ENCODE measurements around the gene ANGPTL3. TPM values are rescaled to one million over a fixed set of nuclear protein-coding genes. Genes with fewer than 3 reads are reported as not detected.
"Not testable (repeated sequence)": the region's sequence is repeated elsewhere in the genome, so short reads cannot be mapped to it uniquely, and the experiment has no call there.

ANGPTL3 gene
- total RNA-seq: under 1 TPM in 1 of 9 donors, not detected in 8; 0.18 TPM
- polyA plus RNA-seq: under 1 TPM in 1 of 3 donors, not detected in 2; 0.07 TPM
- long read RNA-seq, donor 1: 0 reads
- long read RNA-seq, donor 2: 0 reads
- long read RNA-seq, donor 3, partial matches to known transcripts: 0 of 1 reads
- long read RNA-seq, donor 3, other reads (novel, unspliced or antisense): 0 of 1 reads
- long read RNA-seq, donor 4: 0 reads
- long read RNA-seq, donor 5: 0 reads
- long read RNA-seq, donor 6: 0 reads
- long read RNA-seq, donor 7: 0 reads
- long read RNA-seq, donor 8, transcript ANGPTL3-201 (7 exons, 2,805 nt): major isoform, 6 of 6 reads
- long read RNA-seq, donor 8, partial matches to known transcripts: 0 of 6 reads
- long read RNA-seq, donor 8, other reads (novel, unspliced or antisense): 0 of 6 reads
- long read RNA-seq, donor 9: 0 reads
- long read RNA-seq, donor 10: 0 reads

DNA sequence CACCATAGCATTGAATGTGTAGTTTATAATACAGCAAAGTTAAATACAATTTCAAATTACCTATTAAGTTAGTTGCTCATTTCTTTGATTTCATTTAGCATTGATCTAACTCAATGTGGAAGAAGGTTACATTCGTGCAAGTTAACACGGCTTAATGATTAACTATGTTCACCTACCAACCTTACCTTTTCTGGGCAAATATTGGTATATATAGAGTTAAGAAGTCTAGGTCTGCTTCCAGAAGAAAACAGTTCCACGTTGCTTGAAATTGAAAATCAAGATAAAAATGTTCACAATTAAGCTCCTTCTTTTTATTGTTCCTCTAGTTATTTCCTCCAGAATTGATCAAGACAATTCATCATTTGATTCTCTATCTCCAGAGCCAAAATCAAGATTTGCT is at the start of gene ANGPTL3:
TSS of gene ANGPTL3 (plus strand) at position 240 of the 400 bp plus-strand sequence. CDS start at position 287, 47 bp downstream.
- no peak within 1 kb of the TSS for H3K27ac ChIP-seq
- H3K9me3 ChIP-seq (replicated peaks in 1 of 3): no peaks in the 10 kb centered on the region
- H3K36me3 ChIP-seq (replicated peaks in 1 of 2): no peaks in the 10 kb centered on the region
- WGBS, 4 donors: 91 to 93% (median 91%) methylated on average over 3 of the region's 3 CpGs
- no peaks in the 10 kb centered on the region for H3K4me1 ChIP-seq (replicated peaks in 1 of 2)
- DNase-seq: no peak
- intact Hi-C loops (cut with DNase I): no loop called here
- TF ChIP-seq POLR2A (IDR thresholded peaks at IDR 0.05) (no peak), CTCF (IDR thresholded peaks at IDR 0.05) (no peak)
- H3K27me3 ChIP-seq: no peaks in the 10 kb centered on the region
- no peak within 1 kb of the TSS for H3K4me3 ChIP-seq

- Histone ChIP-seq H3K9me3 (replicated peaks in 1 of 3) (no peaks in the 10 kb centered on the region), H3K36me3 (replicated peaks in 1 of 2) (no peaks in the 10 kb centered on the region), H3K4me1 (replicated peaks in 1 of 2) (no peaks in the 10 kb centered on the region), H3K27me3 (no peaks in the 10 kb centered on the region), H3K27ac (no peak overlapping the region), H3K4me3 (no peak overlapping the region)
- no peak for DNase-seq
- intact Hi-C loops (cut with DNase I): no loop called here
- WGBS, 4 donors: 95 to 99% (median 96%) methylated on average over 2 of the region's 2 CpGs
- no peak for TF ChIP-seq POLR2A (IDR thresholded peaks at IDR 0.05)
- TF ChIP-seq CTCF (IDR thresholded peaks at IDR 0.05): no peak
These were observed 36.0 kb upstream of the ANGPTL3 start for GRCh38 chr1:62561306-62561705.

DNA sequence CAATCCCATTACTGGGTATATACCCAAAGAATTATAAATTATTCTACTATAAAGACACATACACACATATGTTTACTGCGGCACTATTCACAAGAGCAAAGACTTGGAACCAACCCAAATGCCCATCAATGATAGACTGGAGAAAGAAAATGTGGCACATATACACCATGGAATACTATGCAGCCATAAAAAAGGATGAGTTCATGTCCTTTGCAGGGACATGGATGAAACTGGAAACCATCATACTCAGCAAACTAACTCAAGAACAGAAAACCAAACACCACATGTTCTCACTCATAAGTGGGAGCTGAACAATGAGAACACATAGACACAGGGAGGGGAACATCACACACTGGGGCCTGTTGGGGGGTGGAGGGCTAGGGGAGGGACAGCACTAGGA is 30.1 kb upstream of the ANGPTL3 start:
- DNase-seq; H3K4me3 ChIP-seq; H3K9me3 ChIP-seq (replicated peaks in 1 of 3); H3K4me1 ChIP-seq (replicated peaks in 1 of 2); H3K36me3 ChIP-seq (replicated peaks in 1 of 2); H3K27ac ChIP-seq; intact Hi-C loops (cut with DNase I); H3K27me3 ChIP-seq: not testable (repeated sequence)
- WGBS, 4 donors: 97 to 100% (median 100%) methylated on average over 1 of the region's 1 CpG

- H3K36me3 ChIP-seq (replicated peaks in 1 of 2); H3K4me3 ChIP-seq; DNase-seq; H3K27me3 ChIP-seq; H3K4me1 ChIP-seq (replicated peaks in 1 of 2); H3K9me3 ChIP-seq (replicated peaks in 1 of 3); intact Hi-C loops (cut with DNase I); H3K27ac ChIP-seq: not testable (repeated sequence)
- 63 to 80% (median 75%) methylated on average over 1 of the region's 1 CpG for WGBS, 4 donors
These were observed 29.4 kb upstream of the ANGPTL3 start for GRCh38 chr1:62567926-62568325.

DNA sequence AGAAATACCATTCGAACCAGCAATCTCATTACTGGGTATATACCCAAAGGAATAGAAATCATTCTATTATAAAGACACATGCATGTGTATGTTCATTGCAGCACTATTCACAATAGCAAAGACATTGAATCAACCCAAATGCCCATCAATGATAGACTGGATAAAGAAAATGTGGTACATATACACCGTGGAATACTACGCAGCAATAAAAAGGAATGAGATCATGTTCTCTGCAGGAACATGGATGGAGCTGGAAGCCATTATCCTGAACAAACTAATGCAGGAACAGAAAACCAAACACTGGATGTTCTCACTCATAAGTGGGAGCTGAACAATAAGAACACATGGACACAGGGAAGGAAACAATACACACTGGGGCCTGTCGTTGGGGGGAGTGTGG is 25.8 kb upstream of the ANGPTL3 start:
- H3K4me1 ChIP-seq (replicated peaks in 1 of 2); H3K4me3 ChIP-seq; H3K27ac ChIP-seq; H3K27me3 ChIP-seq; H3K9me3 ChIP-seq (replicated peaks in 1 of 3); H3K36me3 ChIP-seq (replicated peaks in 1 of 2); intact Hi-C loops (cut with DNase I); DNase-seq: not testable (repeated sequence)
- WGBS, 4 donors: 95 to 98% (median 97%) methylated on average over 4 of the region's 4 CpGs

DNA sequence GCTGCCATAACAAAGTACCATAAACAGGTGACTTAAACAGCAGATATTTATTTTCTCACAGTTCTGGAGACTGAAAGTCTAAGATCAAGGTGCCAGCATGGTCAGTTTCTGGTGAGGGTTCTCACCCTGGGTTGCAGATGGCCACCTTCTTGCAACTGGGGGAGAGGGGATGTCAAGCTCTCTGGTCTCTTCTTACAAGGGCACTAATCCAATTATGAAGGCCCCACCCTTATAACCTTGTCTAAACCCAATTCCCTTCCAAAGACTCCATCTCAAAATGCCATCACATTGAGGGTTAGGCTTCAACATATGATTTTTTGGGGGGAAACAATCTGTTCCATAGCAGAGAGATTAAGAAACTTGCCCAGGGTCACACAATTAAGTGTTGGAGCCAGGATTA is 24.8 kb upstream of the ANGPTL3 start:
- H3K4me3 ChIP-seq: no peak overlapping the region
- no peak for DNase-seq
- no peaks in the 10 kb centered on the region for H3K4me1 ChIP-seq (replicated peaks in 1 of 2)
- H3K36me3 ChIP-seq (replicated peaks in 1 of 2): peaks cover 0 to 3% of the 10 kb centered on the region in 2 donors
- no peaks in the 10 kb centered on the region for H3K9me3 ChIP-seq (replicated peaks in 1 of 3)
- TF ChIP-seq POLR2A (IDR thresholded peaks at IDR 0.05): no peak
- TF ChIP-seq CTCF (IDR thresholded peaks at IDR 0.05): no peak
- intact Hi-C loops (cut with DNase I): no loop called here
- no peaks in the 10 kb centered on the region for H3K27me3 ChIP-seq
- H3K27ac ChIP-seq: no peak overlapping the region
